GM15510 (cell line): ENCODE data around the gene PPT1.

Source experiments
- POLR2A ChIP-seq: IDR thresholded peaks from 3 replicates; pipeline ENCODE4 v1.6.1; 2011; ENCODE audit warnings: borderline replicate concordance; ENCODE audit not compliant: insufficient read length; ENCODE audit errors: extremely low read depth

The PPT1 gene

DNA sequence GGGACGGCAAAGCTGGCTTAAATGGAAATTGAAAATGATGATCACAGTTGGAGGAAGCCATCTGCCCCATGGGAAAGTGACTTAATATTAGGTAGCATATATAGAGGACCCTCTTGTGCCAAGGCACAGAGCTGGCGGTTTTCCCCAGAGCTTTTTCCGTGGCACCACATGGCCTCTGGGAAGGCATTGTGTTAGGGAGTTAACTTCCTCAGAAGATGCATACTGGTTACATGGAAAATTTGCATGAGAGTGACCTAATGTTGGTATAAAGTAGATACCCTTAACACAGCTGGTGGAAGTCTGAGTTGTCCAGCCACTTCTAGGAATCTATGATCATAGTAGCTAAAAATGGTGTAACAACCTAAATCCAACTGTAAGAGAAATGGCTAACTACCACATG, 29.2 kb downstream of the PPT1 start:
- TF ChIP-seq POLR2A = no peak

DNA sequence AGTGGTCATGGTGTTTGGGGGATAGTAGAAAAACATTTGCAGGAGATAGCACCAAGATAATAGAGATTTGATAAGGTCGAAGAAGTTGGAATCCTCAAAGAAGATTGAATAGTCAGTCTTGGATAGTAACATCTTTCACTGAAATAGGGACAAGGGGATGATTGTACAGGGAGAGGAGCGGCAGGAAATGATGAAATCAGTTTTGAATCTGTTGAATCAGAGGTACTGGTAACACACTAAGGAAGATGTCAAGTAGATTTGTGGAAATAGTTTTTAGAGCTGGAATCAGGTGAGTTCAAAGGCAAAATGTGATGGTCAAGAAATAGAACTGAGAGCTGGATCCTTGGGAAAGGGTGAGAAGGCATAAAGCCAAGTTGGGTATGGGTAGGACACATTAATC, 30.0 kb downstream of the PPT1 start:
- TF ChIP-seq POLR2A = no peak

DNA sequence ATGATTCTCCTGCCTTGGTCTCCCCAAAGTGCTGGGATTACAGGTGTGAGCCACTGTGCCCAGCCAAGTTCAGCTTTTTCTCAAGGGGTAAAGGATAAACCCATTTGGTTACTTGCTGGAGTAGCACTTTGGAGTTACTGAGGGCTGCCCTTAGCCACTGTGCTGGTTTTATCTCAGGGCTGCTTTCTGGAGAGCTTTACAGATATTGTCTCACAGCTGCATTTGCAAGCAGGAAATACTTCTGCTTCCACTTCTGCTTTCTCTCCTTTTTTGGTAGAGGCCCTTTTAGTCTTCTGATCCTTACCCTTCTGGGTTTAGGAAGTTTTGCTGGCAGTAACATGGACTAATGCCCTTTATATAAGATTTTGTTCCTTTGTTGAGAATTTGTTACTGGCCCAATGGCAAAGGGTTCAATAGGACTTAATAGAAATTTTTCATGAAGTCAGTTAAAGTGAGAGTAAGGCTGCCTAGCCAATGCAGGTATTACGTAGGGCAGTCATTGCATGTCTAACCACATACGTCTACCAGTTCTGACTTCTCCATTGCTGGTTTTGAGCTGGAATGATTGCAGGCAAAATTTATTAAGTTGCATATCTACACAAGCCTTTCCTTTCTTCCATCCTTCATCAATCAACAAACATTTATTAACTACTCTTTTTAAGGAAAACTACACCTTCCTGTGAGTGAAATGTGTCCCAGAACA, 32.1 kb downstream of the PPT1 start:
- TF ChIP-seq POLR2A = no peak

DNA sequence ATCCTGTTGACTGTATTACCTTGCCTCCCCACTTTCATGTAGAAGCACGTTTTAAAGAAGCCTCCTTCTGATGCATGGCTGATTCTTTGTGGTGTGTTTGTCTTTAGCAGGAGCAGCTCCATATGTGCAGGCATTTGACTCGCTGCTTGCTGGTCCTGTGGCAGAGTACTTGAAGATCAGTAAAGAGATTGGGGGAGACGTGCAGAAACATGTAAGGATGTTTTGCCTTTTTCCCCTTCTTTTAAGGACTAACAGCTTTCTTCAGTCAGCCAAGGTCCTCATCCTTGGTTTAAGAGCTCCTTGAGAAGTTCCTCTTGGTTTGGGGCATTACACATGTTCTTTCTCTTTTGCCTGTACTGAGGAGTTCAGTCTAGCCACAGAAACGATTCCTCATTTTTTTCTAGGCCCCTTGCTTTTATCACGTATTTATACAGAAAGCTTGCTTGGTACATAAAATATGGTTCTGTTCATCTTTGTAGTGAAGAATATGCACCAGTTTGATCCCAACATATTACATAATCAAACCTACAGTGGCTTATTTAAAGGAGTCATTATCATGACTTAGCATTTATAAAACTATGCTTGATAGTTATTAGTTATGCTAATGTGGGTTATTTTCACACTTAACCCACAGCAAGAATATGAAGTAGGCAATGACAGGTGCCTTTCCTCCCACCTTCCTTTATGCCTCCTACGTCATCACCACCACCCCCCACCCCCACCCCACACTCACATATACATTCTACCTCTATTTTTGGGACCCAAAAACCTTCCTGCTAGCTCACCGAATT, 36.9 kb downstream of the PPT1 start:
- TF ChIP-seq POLR2A = no peak

DNA sequence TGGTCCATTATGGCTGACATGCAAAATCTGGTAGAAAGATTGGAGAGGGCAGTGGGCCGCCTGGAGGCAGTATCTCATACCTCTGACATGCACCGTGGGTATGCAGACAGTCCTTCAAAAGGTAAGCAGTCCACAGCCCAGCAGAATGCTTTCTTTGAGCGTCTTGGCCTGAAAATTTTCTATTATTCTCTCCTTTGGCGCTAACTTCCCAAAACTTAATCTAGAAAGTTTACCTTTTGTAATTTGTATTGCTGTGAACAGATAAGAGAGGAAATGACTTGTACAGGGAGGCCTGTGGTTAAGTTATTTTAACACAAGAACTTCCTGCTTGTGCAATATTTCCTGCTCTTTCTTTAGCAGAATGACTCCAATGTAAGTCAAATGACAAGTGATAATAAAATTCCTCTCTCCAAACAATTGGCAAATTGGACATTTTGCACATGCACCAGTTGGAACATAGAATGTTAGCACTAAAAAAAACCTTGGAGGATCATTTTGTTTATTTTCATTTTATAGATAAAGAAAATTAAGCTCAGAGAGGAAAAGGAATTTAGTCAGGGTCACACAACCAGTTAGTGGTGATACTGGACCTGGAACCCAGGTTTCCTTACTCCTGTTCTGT, 37.6 kb downstream of the PPT1 start:
- no peak for TF ChIP-seq POLR2A

DNA sequence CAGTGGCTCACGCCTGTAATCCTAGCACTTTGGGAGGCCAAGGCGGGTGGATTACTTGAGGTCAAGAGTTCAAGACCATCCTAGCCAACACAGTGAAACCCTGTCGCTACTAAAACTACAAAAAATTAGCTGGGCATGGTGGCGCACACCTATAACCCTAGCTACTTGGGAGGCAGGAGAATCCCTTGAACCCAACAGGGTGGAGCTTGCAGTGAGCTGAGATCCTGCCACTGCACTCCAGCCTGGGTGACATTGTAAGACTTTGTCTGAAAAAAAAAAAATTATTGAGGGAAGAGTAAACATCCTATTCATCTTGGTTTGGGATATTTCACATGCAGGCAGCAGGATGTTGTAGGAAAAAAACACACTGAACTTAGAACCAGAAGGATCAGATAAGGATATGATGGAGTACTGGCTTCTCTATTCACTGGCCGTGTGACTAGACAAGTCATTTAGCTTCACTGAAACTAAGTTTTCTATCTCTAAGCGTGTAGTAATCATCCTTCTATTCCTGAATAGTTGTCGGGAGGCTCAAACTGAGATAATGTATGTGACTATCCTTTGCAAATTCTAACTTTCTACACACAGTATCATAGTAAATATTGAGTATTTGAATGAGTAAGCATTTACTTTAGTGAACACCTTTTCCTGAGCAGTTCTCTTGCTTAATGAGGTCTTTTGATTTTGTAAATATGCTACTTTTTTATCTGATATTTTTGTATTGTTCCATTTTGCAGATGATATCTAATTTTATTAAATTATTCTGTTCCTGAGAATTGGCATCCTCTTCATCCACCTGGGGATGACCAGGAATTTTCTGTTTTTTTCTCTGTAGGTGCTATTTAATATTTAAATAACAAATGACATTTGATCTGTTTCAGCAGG, 38.4 kb downstream of the PPT1 start:
- no peak for TF ChIP-seq POLR2A

DNA sequence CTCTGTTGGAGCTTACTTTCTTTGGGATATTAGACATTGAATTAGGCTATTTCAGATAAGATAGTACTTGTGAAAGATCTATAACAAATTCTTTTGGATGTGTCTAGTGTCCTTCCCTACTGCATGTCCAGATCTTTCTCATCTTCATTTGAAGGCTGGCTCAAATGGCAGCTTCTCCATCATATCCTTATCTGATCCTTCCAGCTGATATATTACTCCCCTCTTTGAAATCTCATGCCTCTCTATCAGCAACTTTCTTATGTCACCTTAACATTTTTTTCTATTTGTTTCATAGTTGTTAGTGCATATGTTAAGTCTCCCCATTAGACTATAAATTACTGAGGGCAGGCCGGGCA, 39.0 kb downstream of the PPT1 start:
- no peak for TF ChIP-seq POLR2A

DNA sequence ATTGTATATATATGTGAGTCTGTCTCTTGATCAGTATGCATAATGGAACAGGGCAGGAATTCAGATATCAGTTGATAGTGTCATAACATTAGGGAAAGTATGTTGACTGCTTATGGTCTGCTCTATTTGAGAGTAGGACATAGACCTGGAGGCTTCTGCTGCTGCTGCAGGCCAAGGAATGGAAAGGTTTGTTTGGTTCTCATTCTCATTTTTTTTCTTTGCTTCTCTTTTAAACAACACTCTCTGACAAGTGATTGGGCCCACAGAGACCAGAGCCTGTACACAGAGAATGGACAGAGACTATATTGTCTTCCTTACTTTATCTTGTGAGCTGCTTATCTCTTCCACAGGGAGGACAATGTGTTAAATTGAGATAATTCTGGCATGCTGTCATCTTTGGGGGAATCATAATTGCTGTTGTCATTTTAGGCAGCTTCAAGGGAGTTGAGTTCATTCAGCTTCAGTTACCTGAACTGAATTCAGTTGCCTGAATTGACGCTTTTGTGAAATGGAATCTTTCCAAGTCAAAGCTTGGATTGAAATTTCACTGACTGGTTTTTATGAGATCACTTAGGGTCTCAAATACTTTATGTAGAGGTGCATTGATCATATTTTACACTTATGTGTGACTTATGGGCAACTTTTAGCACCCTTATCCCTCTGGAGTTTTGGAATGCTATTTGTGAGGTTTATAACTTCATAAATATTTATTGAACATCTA, 39.6 kb downstream of the PPT1 start:
- TF ChIP-seq POLR2A = no peak

DNA sequence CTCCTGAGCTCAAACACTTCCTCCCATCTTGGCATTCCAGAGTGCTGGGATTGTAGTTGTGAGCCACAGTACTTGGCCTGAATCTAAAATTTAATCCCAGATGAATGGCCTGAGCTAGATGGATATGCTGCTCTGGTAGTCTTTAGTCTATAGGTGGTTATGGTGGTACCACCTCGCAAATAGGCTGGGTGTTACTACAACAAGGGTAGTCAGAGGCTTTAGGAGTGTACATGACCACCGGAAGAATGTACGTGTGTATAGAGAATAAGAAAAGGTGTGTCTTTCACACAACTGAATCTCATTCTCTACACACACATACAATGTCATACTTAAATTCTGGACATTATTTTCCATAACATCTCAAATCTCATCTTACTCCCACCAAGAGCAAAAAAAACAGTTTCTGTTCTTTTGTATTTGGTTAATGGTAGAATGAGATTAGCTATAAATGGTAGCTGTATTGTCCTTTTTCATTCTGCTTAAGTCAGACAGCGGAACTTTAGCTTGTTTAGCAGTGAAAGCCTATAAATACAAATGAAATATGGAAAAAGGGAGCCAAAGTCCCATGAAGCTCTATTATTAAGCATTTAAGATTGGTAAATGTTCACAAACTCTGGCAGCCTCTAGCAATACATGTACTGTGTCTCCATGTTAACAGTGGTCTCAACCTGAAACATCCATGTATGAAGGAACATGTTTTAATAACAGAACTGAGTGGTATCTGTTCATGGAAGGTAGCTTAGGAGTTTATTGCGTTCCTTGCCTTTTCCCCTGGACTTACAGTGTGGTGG, 40.3 kb downstream of the PPT1 start:
- TF ChIP-seq POLR2A = no peak

DNA sequence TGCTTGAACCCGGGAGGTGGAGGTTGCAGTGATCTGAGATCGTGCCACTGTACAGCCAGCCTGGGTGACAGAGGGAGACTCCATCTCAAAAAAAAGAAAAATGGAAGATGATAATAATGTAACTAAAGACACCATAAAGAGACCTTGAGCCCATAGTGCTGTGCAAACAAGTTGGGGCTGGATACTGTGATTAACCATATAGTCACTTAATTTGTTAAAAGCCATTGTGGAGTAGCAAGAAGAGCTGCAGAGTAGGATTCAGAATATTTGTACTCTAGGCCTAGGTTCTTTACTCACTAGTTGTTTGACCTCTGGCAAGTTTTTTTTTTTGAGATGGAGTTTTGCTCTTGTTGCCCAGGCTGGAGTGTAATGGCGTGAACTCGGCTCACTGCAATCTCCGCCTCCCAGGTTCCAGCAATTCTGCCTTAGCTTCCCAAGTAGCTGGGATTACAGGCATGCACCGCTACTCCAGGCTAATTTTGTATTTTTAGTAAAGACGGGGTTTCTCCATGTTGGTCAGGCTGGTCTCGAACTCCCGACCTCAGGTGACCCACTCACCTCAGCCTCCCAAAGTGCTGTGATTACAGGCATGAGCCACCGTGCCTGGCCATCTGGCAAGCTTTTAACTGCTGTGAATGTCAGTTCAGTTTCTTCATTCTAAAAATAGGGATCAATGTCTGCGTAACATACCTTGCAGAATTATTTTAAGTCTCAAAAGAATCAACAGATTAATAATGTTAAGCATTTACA, 43.7 kb downstream of the PPT1 start:
- no peak for TF ChIP-seq POLR2A

DNA sequence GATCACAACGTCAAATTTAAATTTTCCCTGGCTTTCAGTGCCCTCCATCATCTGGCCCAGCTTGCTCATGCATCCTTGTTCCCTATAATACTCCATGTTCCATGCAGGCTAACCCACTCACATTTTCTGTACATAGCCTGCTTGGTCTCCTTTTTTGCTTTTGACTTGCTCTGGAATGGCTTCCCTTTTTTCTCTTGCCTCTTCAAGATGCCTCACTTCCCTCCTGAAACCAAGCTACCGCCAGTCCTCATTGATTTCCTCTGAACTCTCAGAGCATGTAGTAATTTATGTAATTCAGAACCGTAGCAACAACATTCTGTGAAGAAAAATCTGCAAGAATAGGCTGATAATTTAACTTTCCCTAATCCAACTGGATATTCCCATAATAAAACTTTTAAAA, 46.2 kb downstream of the PPT1 start:
- TF ChIP-seq POLR2A = no peak

DNA sequence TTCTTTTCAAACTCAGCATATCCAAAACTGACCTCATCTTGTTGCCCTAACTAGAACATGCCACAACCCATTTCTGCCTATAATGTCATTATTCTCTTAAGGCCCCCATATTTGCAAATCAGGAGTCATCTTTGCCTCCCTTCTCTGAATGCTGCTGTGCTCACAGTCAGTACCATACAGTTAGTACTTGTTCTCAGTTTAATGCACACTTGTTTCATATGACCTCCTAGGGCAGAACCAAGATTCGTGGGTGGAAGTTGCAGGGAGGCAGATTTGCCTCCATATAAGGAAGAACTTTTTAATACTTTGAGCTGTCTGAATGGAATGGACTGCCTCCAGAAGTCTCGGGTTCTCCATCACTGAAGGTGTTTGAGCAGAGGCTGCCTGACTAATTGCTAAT, 47.3 kb downstream of the PPT1 start:
- TF ChIP-seq POLR2A = no peak

DNA sequence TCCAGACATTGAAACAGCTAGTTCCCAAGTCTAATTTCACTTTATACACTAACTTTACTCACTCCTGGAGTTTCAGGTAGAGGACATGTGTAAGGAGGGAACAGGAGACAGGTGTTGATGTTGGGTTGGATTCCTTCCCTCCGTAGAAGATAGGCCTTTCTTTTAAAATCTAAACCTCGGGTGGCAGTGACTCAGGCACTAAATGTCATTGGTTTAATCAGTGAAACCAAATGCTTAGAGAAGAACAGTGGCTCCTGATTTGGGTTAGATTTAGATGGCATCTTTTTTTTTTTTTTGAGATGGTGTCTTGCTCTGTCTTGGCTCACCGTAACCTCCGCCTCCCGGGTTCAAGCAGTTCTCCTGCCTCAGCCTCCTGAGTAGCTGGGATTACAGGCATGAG, 49.3 kb downstream of the PPT1 start:
- TF ChIP-seq POLR2A = no peak
